Loucy (cell line): ENCODE results near the gene UBL3.

Source experiments
- H2AFZ ChIP-seq: fragments of 200-600 bp; sonication (generic); 2 replicates; pipeline ENCODE4 v1.6.0; 2016; ENCODE audit warnings: antibody characterized with exemption, mild to moderate bottlenecking, low read length, moderate library complexity
- H3F3A ChIP-seq: fragments of 200-600 bp; 2 replicates; pipeline ENCODE4 v1.6.0; 2016; ENCODE audit warnings: antibody characterized with exemption, low read depth, mild to moderate bottlenecking
- H3K27me3 ChIP-seq: fragments of 200-600 bp; sonication (generic); 2 replicates; pipeline ENCODE4 v1.6.1; 2014; ENCODE audit warnings: low read length, mild to moderate bottlenecking; ENCODE audit not compliant: insufficient read depth, poor library complexity, severe bottlenecking
- H3K36me3 ChIP-seq: fragments of 200-600 bp; sonication (generic); 2 replicates; pipeline ENCODE4 v1.6.1; 2016; ENCODE audit warnings: low read length; ENCODE audit not compliant: insufficient read depth
- H3K4me1 ChIP-seq: fragments of 200-600 bp; sonication (generic); 2 replicates; pipeline ENCODE4 v1.5.1; 2014; ENCODE audit warnings: low read length, mild to moderate bottlenecking; ENCODE audit not compliant: insufficient read depth, poor library complexity, severe bottlenecking
- H3K4me2 ChIP-seq: fragments of 200-600 bp; sonication (generic); 2 replicates; pipeline ENCODE4 v1.6.0; 2014; ENCODE audit warnings: antibody characterized with exemption, low read length, low read depth, mild to moderate bottlenecking; ENCODE audit not compliant: poor library complexity, severe bottlenecking
- H3K4me3 ChIP-seq: fragments of 200-600 bp; sonication (generic); 2 replicates; pipeline ENCODE4 v1.5.1; 2014; ENCODE audit warnings: low read length, mild to moderate bottlenecking, mixed read lengths; ENCODE audit not compliant: poor library complexity, severe bottlenecking
- H3K79me2 ChIP-seq: fragments of 200-600 bp; sonication (generic); 2 replicates; pipeline ENCODE4 v1.6.1; 2014; ENCODE audit warnings: low read length; ENCODE audit not compliant: insufficient read depth
- H3K9ac ChIP-seq: fragments of 200-600 bp; sonication (generic); 2 replicates; pipeline ENCODE4 v1.6.0; 2014; ENCODE audit warnings: mild to moderate bottlenecking, low read depth, low read length, moderate library complexity; ENCODE audit not compliant: poor library complexity, severe bottlenecking
- H3K9me2 ChIP-seq: fragments of 200-600 bp; sonication (generic); replicated peaks from 2 replicates; pipeline ENCODE4 v1.6.1; 2016; ENCODE audit warnings: low read depth, low read length, mixed read lengths
- H3K9me3 ChIP-seq: fragments of 200-600 bp; sonication (generic); 2 replicates; pipeline ENCODE4 v1.6.1; 2014; ENCODE audit warnings: mild to moderate bottlenecking, antibody characterized with exemption, low read length, low read depth; ENCODE audit not compliant: insufficient read depth
- H4K20me1 ChIP-seq: fragments of 200-600 bp; sonication (generic); 2 replicates; pipeline ENCODE4 v1.6.0; 2014; ENCODE audit warnings: antibody characterized with exemption, low read length, mild to moderate bottlenecking; ENCODE audit not compliant: insufficient read depth, poor library complexity, severe bottlenecking
- CTCF ChIP-seq: fragments of 200-600 bp; sonication (generic); conservative IDR thresholded peaks from 2 replicates; pipeline ENCODE4 v1.5.1; 2014; ENCODE audit warnings: mild to moderate bottlenecking, antibody characterized with exemption, low read length
- EZH2phosphoT487 ChIP-seq: fragments of 200-600 bp; IDR thresholded peaks from 2 replicates; pipeline ENCODE4 v1.6.1; 2018; ENCODE audit warnings: antibody characterized with exemption, mild to moderate bottlenecking, moderate library complexity, borderline replicate concordance

Gene UBL3

GRCh38 chr13:29746148-29746677 lies 104.2 kb downstream of the UBL3 start:
- no peaks in the 10 kb centered on the region for H3F3A ChIP-seq
- no peaks in the 10 kb centered on the region for H4K20me1 ChIP-seq
- H3K4me1 ChIP-seq = peaks cover 4% of the 10 kb centered on the region
- H3K27me3 ChIP-seq = no peaks in the 10 kb centered on the region
- no peaks in the 10 kb centered on the region for H3K9me3 ChIP-seq
- no peak overlapping the region for H3K4me3 ChIP-seq
- H2AFZ ChIP-seq = no peak overlapping the region
- H3K79me2 ChIP-seq = no peaks in the 10 kb centered on the region
- no peak overlapping the region for H3K9ac ChIP-seq
- no peaks in the 10 kb centered on the region for H3K36me3 ChIP-seq
- H3K9me2 ChIP-seq = no peaks in the 10 kb centered on the region
- TF ChIP-seq CTCF = no peak
- TF ChIP-seq EZH2phosphoT487 = no peak
- H3K4me2 ChIP-seq = no peak overlapping the region

GRCh38 chr13:29745704-29746103 lies 104.7 kb downstream of the UBL3 start:
- Histone ChIP-seq H3K4me2 (no peak overlapping the region), H3K9me2 (no peaks in the 10 kb centered on the region), H2AFZ (no peak overlapping the region), H3K9ac (no peak overlapping the region), H3K4me3 (no peak overlapping the region), H3K27me3 (no peaks in the 10 kb centered on the region), H3F3A (no peaks in the 10 kb centered on the region), H3K9me3 (no peaks in the 10 kb centered on the region), H3K4me1 (peaks cover 4% of the 10 kb centered on the region), H3K79me2 (no peaks in the 10 kb centered on the region), H4K20me1 (no peaks in the 10 kb centered on the region), H3K36me3 (no peaks in the 10 kb centered on the region)
- TF ChIP-seq EZH2phosphoT487 (no peak), CTCF (no peak)

- H3K27me3 ChIP-seq = no peaks in the 10 kb centered on the region
- H3K4me1 ChIP-seq = peaks cover 4% of the 10 kb centered on the region
- no peaks in the 10 kb centered on the region for H3K9me3 ChIP-seq
- no peaks in the 10 kb centered on the region for H3K9me2 ChIP-seq
- H3K9ac ChIP-seq = no peak overlapping the region
- no peaks in the 10 kb centered on the region for H4K20me1 ChIP-seq
- no peak overlapping the region for H3K4me3 ChIP-seq
- no peaks in the 10 kb centered on the region for H3F3A ChIP-seq
- no peaks in the 10 kb centered on the region for H3K79me2 ChIP-seq
- H2AFZ ChIP-seq = no peak overlapping the region
- no peaks in the 10 kb centered on the region for H3K36me3 ChIP-seq
- H3K4me2 ChIP-seq = no peak overlapping the region
- no peak for TF ChIP-seq EZH2phosphoT487
- TF ChIP-seq CTCF = no peak
Measured at GRCh38 chr13:29743201-29743786, 107.1 kb downstream of the UBL3 start.
